K562 (cell line): ENCODE measurements around the gene PI16. TPM values are rescaled to one million over a fixed set of nuclear protein-coding genes. Genes with fewer than 3 reads are reported as not detected.
A peak's percentile ranks its signal among the peaks of the same experiment; 100 is the strongest.

ENCODE experiments used
- ATAC-seq: fragments of 200-7000 bp; cut with Tn5 transposase; 3 replicates; pipeline ENCODE4 v1.9.1; 2020; ENCODE audit warnings: moderate library complexity
- BruUV-seq: library from RNA; stranded (reverse); fragments of 400-500 nt; replicated peaks from 2 replicates; lab custom pipeline; 2021; lab: Mats Ljungman, UMichigan
- CTCF ChIA-PET: fragments of 300-600 bp; formaldehyde crosslinking; extraction: SDS; loops from one replicate; lab custom pipeline; 2021; ENCODE audit warnings: low intra/inter-chr PET ratio; lab: Yijun Ruan, JAX
- POLR2A ChIA-PET: fragments of 300-600, 350-650 bp; sonication (Branson Sonifier 250); formaldehyde crosslinking; extraction: SDS; loops from one replicate; lab custom pipeline; 2021; ENCODE audit warnings: antibody characterized with exemption, inconsistent platforms; lab: Yijun Ruan, JAX
- DNase-seq, 4 experiments: peaks; one replicate each; pipeline versions ENCODE4 v3.0.0 to v3.0.0-alpha.2; 2011 to 2018; ENCODE audit warnings: low spot score in 3 of 4, mixed read lengths in 3 of 4; ENCODE audit errors: extremely low read depth in 1 of 4
- FAIRE-seq: peaks from 2 replicates; lab custom pipeline; 2011; peaks lifted over from hg19 to GRCh38; lab: Jason Lieb, UNC
- H2AFZ ChIP-seq: 2 replicates; pipeline ENCODE4 v1.6.0; 2011; ENCODE audit warnings: low read depth, low read length, control low read depth, inconsistent platforms
- H3K27ac ChIP-seq: fragments of 200-600 bp; 3 replicates; pipeline ENCODE4 v1.8.0; 2011; ENCODE audit warnings: low read depth, mild to moderate bottlenecking, control low read depth, inconsistent platforms, low read length, moderate library complexity, mixed read lengths; ENCODE audit errors: extremely low read depth
- H3K27me3 ChIP-seq, 2 experiments: fragments of 300-600 bp in 1 of 2; 2 replicates in 1 of 2; 3 replicates in 1 of 2; pipeline versions ENCODE4 v1.6.0 to v1.8.0; 2011; ENCODE audit warnings: inconsistent platforms in 2 of 2, low read length in 2 of 2, mild to moderate bottlenecking in 1 of 2, mixed read lengths in 1 of 2, moderate library complexity in 1 of 2; ENCODE audit not compliant: control insufficient read depth in 2 of 2, insufficient read depth in 2 of 2
- H3K36me3 ChIP-seq: fragments of 300-600 bp; 3 replicates; pipeline ENCODE4 v1.8.0; 2011; ENCODE audit warnings: mild to moderate bottlenecking, low read length, inconsistent platforms; ENCODE audit not compliant: control insufficient read depth, insufficient read depth
- H3K4me1 ChIP-seq, 2 experiments: fragments of 200-600 bp in 1 of 2; replicated peaks in 1 of 2; 2 replicates in 1 of 2; 3 replicates in 1 of 2; pipeline versions ENCODE4 v1.5.1 to v1.8.0; 2011; ENCODE audit warnings: inconsistent platforms in 2 of 2, low read length in 2 of 2, mild to moderate bottlenecking in 1 of 2, mixed read lengths in 1 of 2, moderate library complexity in 1 of 2; ENCODE audit not compliant: control insufficient read depth in 2 of 2, insufficient read depth in 2 of 2
- H3K4me2 ChIP-seq: 2 replicates; pipeline ENCODE4 v1.6.1; 2011; ENCODE audit warnings: low read length, control low read depth, inconsistent platforms, mixed read lengths; ENCODE audit not compliant: insufficient read depth
- H3K4me3 ChIP-seq: fragments of 200-600 bp; sonication (generic), shearing (Covaris generic); 2 replicates; pipeline ENCODE4 v1.5.1; 2016; ENCODE audit warnings: control low read depth, inconsistent platforms
- H3K79me2 ChIP-seq: fragments of 200-600 bp; 3 replicates; pipeline ENCODE4 v1.8.0; 2011; ENCODE audit warnings: low read length, inconsistent platforms; ENCODE audit not compliant: control insufficient read depth, insufficient read depth
- H3K9ac ChIP-seq, 2 experiments: 2 replicates each; pipeline versions ENCODE4 v1.6.0 to v1.6.1; 2011; ENCODE audit warnings: low read depth in 2 of 2, low read length in 2 of 2, control low read depth in 1 of 2, inconsistent platforms in 1 of 2, mild to moderate bottlenecking in 1 of 2, mixed read lengths in 1 of 2; ENCODE audit not compliant: insufficient read depth in 1 of 2
- H3K9me1 ChIP-seq: one replicate; pipeline ENCODE4 v1.6.0; 2011; ENCODE audit warnings: inconsistent platforms, mild to moderate bottlenecking, low read length, moderate library complexity; ENCODE audit not compliant: control insufficient read depth, insufficient read depth
- H3K9me3 ChIP-seq: replicated peaks from 2 replicates; pipeline ENCODE4 v1.5.1; 2011; ENCODE audit warnings: low read depth, low read length, inconsistent platforms; ENCODE audit not compliant: control insufficient read depth, insufficient read depth
- H4K20me1 ChIP-seq: replicated peaks from 2 replicates; pipeline ENCODE4 v1.6.1; 2011; ENCODE audit warnings: low read length, inconsistent platforms, mixed read lengths; ENCODE audit not compliant: control insufficient read depth, insufficient read depth
- ADNP ChIP-seq: fragments of 200-800 bp; sonication (Bioruptor generic); IDR thresholded peaks from 2 replicates; pipeline ENCODE4 v1.6.1; 2016; ENCODE audit warnings: missing genetic modification characterization, missing compliant biosample characterization
- BCOR ChIP-seq: fragments of 450-650 bp; IDR thresholded peaks from 2 replicates; pipeline ENCODE4 v1.6.1; 2016
- BRD9 ChIP-seq: fragments of 450-650 bp; IDR thresholded peaks from 2 replicates; pipeline ENCODE4 v1.6.1; 2018; ENCODE audit warnings: low read depth; ENCODE audit not compliant: partially characterized antibody
- ESRRA ChIP-seq: fragments of 450-650 bp; IDR thresholded peaks from 2 replicates; pipeline ENCODE4 v1.6.1; 2014; ENCODE audit warnings: low read depth, mild to moderate bottlenecking, moderate library complexity, borderline replicate concordance
- FOSL1 ChIP-seq: fragments of 200-800 bp; sonication (Bioruptor generic); conservative IDR thresholded peaks from 2 replicates; pipeline ENCODE4 v1.6.1; 2016; ENCODE audit warnings: missing genetic modification characterization, missing compliant biosample characterization
- FOXK1 ChIP-seq: sonication (generic); formaldehyde crosslinking; IDR thresholded peaks from 2 replicates; pipeline ENCODE4 v1.8.0; 2022; ENCODE audit warnings: missing genetic modification reagents, mild to moderate bottlenecking, borderline replicate concordance
- JUNB ChIP-seq: fragments of 450-650 bp; formaldehyde crosslinking; conservative IDR thresholded peaks from 2 replicates; pipeline ENCODE4 v1.4.0; 2020; ENCODE audit warnings: mild to moderate bottlenecking
- KAT8 ChIP-seq: fragments of 450-650 bp; IDR thresholded peaks from 2 replicates; pipeline ENCODE4 v1.6.1; 2016; ENCODE audit warnings: low read depth, mild to moderate bottlenecking
- KDM5B ChIP-seq: fragments of 200-600 bp; sonication (generic); IDR thresholded peaks from 2 replicates; pipeline ENCODE4 v1.6.1; 2012; ENCODE audit warnings: low read depth, mild to moderate bottlenecking, moderate library complexity, low read length, control low read depth, inconsistent platforms; ENCODE audit not compliant: insufficient replicate concordance
- NCOA2 ChIP-seq, 2 experiments: fragments of 450-650 bp; IDR thresholded peaks; 2 replicates each; pipeline ENCODE4 v1.6.1; 2018; ENCODE audit warnings: mild to moderate bottlenecking in 2 of 2, moderate library complexity in 1 of 2; ENCODE audit not compliant: partially characterized antibody in 2 of 2
- POLR2G ChIP-seq: fragments of 200-400 bp; formaldehyde crosslinking; IDR thresholded peaks from 2 replicates; pipeline ENCODE4 v1.6.1; 2017; ENCODE audit warnings: low read depth, mild to moderate bottlenecking, antibody characterized with exemption, low read length, moderate library complexity
- RBM25 ChIP-seq: fragments of 200-400 bp; formaldehyde crosslinking; IDR thresholded peaks from 2 replicates; pipeline ENCODE4 v1.6.1; 2018; ENCODE audit warnings: low read length, low read depth, moderate library complexity; ENCODE audit not compliant: severe bottlenecking
- RBM39 ChIP-seq: fragments of 200-400 bp; formaldehyde crosslinking; optimal IDR thresholded peaks from 2 replicates; pipeline ENCODE3; 2018; ENCODE audit warnings: low read depth, low read length
- RCOR1 ChIP-seq, 2 experiments: IDR thresholded peaks; 2 replicates each; pipeline ENCODE4 v1.6.1; 2012; ENCODE audit warnings: low read depth in 2 of 2, low read length in 2 of 2, borderline replicate concordance in 1 of 2, improper control_type of control experiment in 1 of 2
- RFX1 ChIP-seq: fragments of 450-650 bp; IDR thresholded peaks from 2 replicates; pipeline ENCODE4 v1.6.1; 2016; ENCODE audit warnings: mild to moderate bottlenecking, moderate library complexity
- SMAD1 ChIP-seq: fragments of 150-350 bp; IDR thresholded peaks from 2 replicates; pipeline ENCODE4 v1.6.1; 2014; ENCODE audit warnings: low read length, low read depth; ENCODE audit not compliant: partially characterized antibody
- SMAD4 ChIP-seq: fragments of 250-450 bp; sonication (Bioruptor Pico); conservative IDR thresholded peaks from 2 replicates; pipeline ENCODE4 v1.8.0; 2021; ENCODE audit warnings: inconsistent platforms, mild to moderate bottlenecking, moderate library complexity
- SMARCA5 ChIP-seq: fragments of 450-650 bp; IDR thresholded peaks from 2 replicates; pipeline ENCODE4 v1.6.1; 2016
- SREBF2 ChIP-seq: sonication (generic); formaldehyde crosslinking; IDR thresholded peaks from 2 replicates; pipeline ENCODE4 v1.4.0; 2020; ENCODE audit warnings: mild to moderate bottlenecking, missing genetic modification reagents
- SRSF9 ChIP-seq: fragments of 200-400 bp; formaldehyde crosslinking; IDR thresholded peaks from 2 replicates; pipeline ENCODE4 v1.6.1; 2017; ENCODE audit warnings: low read depth, low read length, borderline replicate concordance
- WHSC1 ChIP-seq: IDR thresholded peaks from one replicate; pipeline ENCODE4 v1.6.1; 2012; ENCODE audit warnings: low read length, control low read depth, inconsistent platforms
- ZC3H11A ChIP-seq: IDR thresholded peaks from 2 replicates; pipeline ENCODE4 v1.6.1; 2012; ENCODE audit warnings: low read depth, low read length, improper control_type of control experiment
- ZNF12 ChIP-seq: sonication (generic); formaldehyde crosslinking; IDR thresholded peaks from 2 replicates; pipeline ENCODE4 v1.4.0; 2020; ENCODE audit warnings: mild to moderate bottlenecking, missing genetic modification reagents
- ZNF224 ChIP-seq: sonication (generic); formaldehyde crosslinking; IDR thresholded peaks from 2 replicates; pipeline ENCODE4 v1.8.0; 2022; ENCODE audit warnings: mild to moderate bottlenecking, missing genetic modification reagents
- ZNF75A ChIP-seq: fragments of 450-650 bp; formaldehyde crosslinking; IDR thresholded peaks from 2 replicates; pipeline ENCODE4 v1.4.0; 2020; ENCODE audit warnings: mild to moderate bottlenecking
- in situ Hi-C: fragments of 300-500 bp; cut with MboI; formaldehyde crosslinking; loops from 4 replicates; pipeline ENCODE4 v1.15.0; 2018; ENCODE audit warnings: inconsistent platforms, mixed read lengths
- intact Hi-C: fragments of 100-400 bp; cut with micrococcal nuclease; formaldehyde crosslinking; loops from 2 replicates; pipeline ENCODE4 v1.14.2; 2022
- polyA plus RNA-seq, 8 experiments: library from polyadenylated mRNA; depleted of rRNA in 4 of 8; stranded (reverse) in 5 of 8; unstranded in 3 of 8; fragments of >200 nt; fragmentation: Nextera tagmentation in 2 of 8; fragmentation: Illumina TruSeq in 1 of 8; extraction: Ambion mirVana in 2 of 8; extraction: Trizol in 1 of 8; gene quantifications; 2 replicates each; pipeline versions ENCODE4 v1.2.1 to v1.2.3, GENCODE V29; 2011 to 2014; ENCODE audit warnings: inconsistent platforms in 1 of 8, missing spikeins in 1 of 8
- total RNA-seq, 7 experiments: library from RNA; depleted of rRNA in 6 of 7; stranded (reverse); fragments of >200 nt in 6 of 7; fragmentation: Illumina TruSeq in 2 of 7; extraction: Trizol in 2 of 7; gene quantifications; 2 replicates each; pipeline versions ENCODE4 v1.2.1 to v1.2.3, GENCODE V29; 2011 to 2021; ENCODE audit warnings: low replicate concordance in 1 of 7
- TF ChIP-seq, protein P1 (sequence below): fragments of 200-800 bp; sonication (Bioruptor generic); IDR thresholded peaks from 2 replicates; pipeline ENCODE4 v1.6.1; 2017; ENCODE audit warnings: missing genetic modification characterization, missing compliant biosample characterization

PI16 gene
- total and polyA plus RNA-seq, 9 of the 15 experiments (the other 6 are each of a cell fraction or from before 2014, with no cell fraction given), result 0.06 to 0.18 TPM; not detected in 7

DNA sequence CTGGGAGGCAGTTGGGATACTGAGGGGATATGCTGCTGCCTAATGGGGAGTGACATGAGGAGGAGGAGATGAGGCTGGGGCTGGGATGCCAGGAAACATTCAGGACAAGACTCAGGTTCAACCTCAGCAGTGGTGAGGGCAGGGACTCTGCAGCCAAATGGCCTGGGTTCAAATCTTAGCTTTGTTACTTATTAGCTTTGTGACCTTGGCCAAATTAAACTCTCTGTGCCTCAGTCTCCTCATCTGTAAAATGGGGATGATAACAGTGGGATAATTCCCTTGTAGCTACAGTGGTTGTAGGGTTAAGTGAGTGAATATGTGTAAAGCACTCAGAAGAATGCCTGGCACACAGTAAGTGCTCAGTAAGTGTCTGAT lies 1.9 kb downstream of the PI16 start:
- H3K79me2 ChIP-seq, result no peaks in the 10 kb centered on the region
- H2AFZ ChIP-seq, result no peak overlapping the region
- ATAC-seq (no peak), FAIRE-seq (no peak), DNase-seq (no peak)
- in situ Hi-C loops (no loop called here), intact Hi-C loops (no loop called here)
- POLR2A ChIA-PET, result interaction anchor here (0.6 to 2.8 kb wide), 6 partner anchors 9 to 237 kb away, joined by 3 to 13 read pairs (median 4); no protein-coding TSS in a partner anchor
- no peak overlapping the region for H3K4me3 ChIP-seq
- H3K9me3 ChIP-seq, result no peaks in the 10 kb centered on the region
- peaks cover 13 to 45% of the 10 kb centered on the region in 2 experiments; a peak in 4 of 5 replicates for H3K27me3 ChIP-seq
- CTCF ChIA-PET, result no interaction called here
- no TSS peak for BruUV-seq
- H3K9me1 ChIP-seq, result no peaks in the 10 kb centered on the region
- peaks cover 36% of the 10 kb centered on the region for H4K20me1 ChIP-seq
- H3K36me3 ChIP-seq, result no peaks in the 10 kb centered on the region
- no peak overlapping the region for H3K9ac ChIP-seq
- no peak overlapping the region for H3K4me2 ChIP-seq
- H3K27ac ChIP-seq, result no peak overlapping the region
- H3K4me1 ChIP-seq, result peaks cover 26 to 37% of the 10 kb centered on the region in 2 experiments; a peak in 4 of 5 replicates
- TF ChIP-seq RBM25 (peak; percentile 96), WHSC1 (no peak), ZNF75A (CRISPR knock-in tag) (no peak), KAT8 (no peak), ADNP (tag) (peak; percentile 77), FOXK1 (no peak), KDM5B (peak; percentile 45), ZNF224 (CRISPR knock-in tag) (no peak), BRD9 (peak; percentile 30), ESRRA (peak; percentile 84; the same call in 1 of the 2 replicates), NCOA2 (IDR thresholded peaks at IDR 0.05; ENCODE audit: partially characterized antibody in 2 of 2) (no peak), BCOR (peak; percentile 85), JUNB (CRISPR knock-in tag) (no peak), SMAD1 (no peak), SMAD4 (CRISPR knock-in tag) (no peak), SRSF9 (no peak), RBM39 (no peak), RFX1 (no peak), ZC3H11A (no peak), FOSL1 (no peak), SMARCA5 (peak; percentile 71; the same call in 1 of the 2 replicates), ZNF12 (CRISPR knock-in tag) (no peak), SREBF2 (no peak), RCOR1 (IDR thresholded peaks at IDR 0.05; ENCODE audit: borderline replicate concordance in 1 of 2, low read depth in 2 of 2, low read length in 2 of 2) (0 out of 4 replicates have a peak, but pooled peaks of 1 of the 2 experiments have one; percentile 11), POLR2G (no peak)
- TF ChIP-seq, protein P1, sequence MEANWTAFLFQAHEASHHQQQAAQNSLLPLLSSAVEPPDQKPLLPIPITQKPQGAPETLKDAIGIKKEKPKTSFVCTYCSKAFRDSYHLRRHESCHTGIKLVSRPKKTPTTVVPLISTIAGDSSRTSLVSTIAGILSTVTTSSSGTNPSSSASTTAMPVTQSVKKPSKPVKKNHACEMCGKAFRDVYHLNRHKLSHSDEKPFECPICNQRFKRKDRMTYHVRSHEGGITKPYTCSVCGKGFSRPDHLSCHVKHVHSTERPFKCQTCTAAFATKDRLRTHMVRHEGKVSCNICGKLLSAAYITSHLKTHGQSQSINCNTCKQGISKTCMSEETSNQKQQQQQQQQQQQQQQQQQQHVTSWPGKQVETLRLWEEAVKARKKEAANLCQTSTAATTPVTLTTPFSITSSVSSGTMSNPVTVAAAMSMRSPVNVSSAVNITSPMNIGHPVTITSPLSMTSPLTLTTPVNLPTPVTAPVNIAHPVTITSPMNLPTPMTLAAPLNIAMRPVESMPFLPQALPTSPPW (CRISPR knock-in tag), result no peak
